ENCODE results near the gene ZNF281.
A peak's percentile ranks its signal among the peaks of the same experiment; 100 is the strongest.
"Not testable (repeated sequence)": the region's sequence is repeated elsewhere in the genome, so short reads cannot be mapped to it uniquely, and the experiment has no call there.

The ZNF281 gene

GRCh38 chr1:200428482-200429205 is 18.8 kb upstream of the ZNF281 start:
- no peak for DNase-seq

- DNase-seq = no peak
These were observed 17.9 kb upstream of the ZNF281 start for GRCh38 chr1:200427744-200428143.

- no peak for DNase-seq
These were observed 16.4 kb upstream of the ZNF281 start for GRCh38 chr1:200426196-200426595.

- no peak for DNase-seq
These were observed 13.4 kb upstream of the ZNF281 start for GRCh38 chr1:200423235-200423634.

GRCh38 chr1:200422211-200422610 is 12.4 kb upstream of the ZNF281 start:
- DNase-seq = no peak

- no peak for DNase-seq
These were observed 6.2 kb upstream of the ZNF281 start for GRCh38 chr1:200415789-200416593.

- no peak for DNase-seq
These were observed 5.4 kb upstream of the ZNF281 start for GRCh38 chr1:200415227-200415626.

GRCh38 chr1:200414657-200415056 is 4.8 kb upstream of the ZNF281 start:
- no peak for DNase-seq

GRCh38 chr1:200413766-200414165 is 3.9 kb upstream of the ZNF281 start:
- DNase-seq = not testable (repeated sequence)

GRCh38 chr1:200411406-200412257 is 1.8 kb upstream of the ZNF281 start:
- no peak for DNase-seq

- DNase-seq = peak; percentile 35
These were observed 686 bp upstream of the ZNF281 start for GRCh38 chr1:200410566-200410878.

GRCh38 chr1:200409203-200409760 is 554 bp downstream of the ZNF281 start:
- DNase-seq = no peak

GRCh38 chr1:200406161-200406797 is 3.6 kb downstream of the ZNF281 start:
- DNase-seq = no peak

GRCh38 chr1:200405264-200405663 is 4.6 kb downstream of the ZNF281 start:
- no peak for DNase-seq

GRCh38 chr1:200401708-200402107 is 8.1 kb downstream of the ZNF281 start:
- DNase-seq = no peak

- DNase-seq = no peak
These were observed 8.6 kb downstream of the ZNF281 start for GRCh38 chr1:200401263-200401662.

GRCh38 chr1:200400556-200400955 is 9.3 kb downstream of the ZNF281 start:
- no peak for DNase-seq

GRCh38 chr1:200399860-200400259 is 10.0 kb downstream of the ZNF281 start:
- DNase-seq = no peak

- no peak for DNase-seq
These were observed 11.5 kb downstream of the ZNF281 start for GRCh38 chr1:200398373-200398772.

- DNase-seq = no peak
These were observed 17.1 kb downstream of the ZNF281 start for GRCh38 chr1:200392625-200393185.

GRCh38 chr1:200391747-200392146 is 18.1 kb downstream of the ZNF281 start:
- DNase-seq = no peak

GRCh38 chr1:200388791-200389190 is 21.0 kb downstream of the ZNF281 start:
- no peak for DNase-seq
